Neural progenitor cell (in vitro differentiated cells): ENCODE measurements around the gene KDM2B. TPM values are rescaled to one million over a fixed set of nuclear protein-coding genes. Genes with fewer than 3 reads are reported as not detected.
A peak's percentile ranks its signal among the peaks of the same experiment; 100 is the strongest.

Experiments
- DNase-seq: peaks from one replicate; pipeline ENCODE4 v3.0.0-alpha.2; 2016; ENCODE audit warnings: low spot score
- H2AFZ ChIP-seq: fragments of 200-600 bp; sonication (generic); replicated peaks from 2 replicates; pipeline ENCODE4 v1.6.1; 2016; ENCODE audit warnings: antibody characterized with exemption
- H3F3A ChIP-seq: fragments of 200-600 bp; sonication (generic); 2 replicates; pipeline ENCODE4 v1.6.1; 2016; ENCODE audit warnings: antibody characterized with exemption, low read depth
- H3K27ac ChIP-seq: fragments of 200-600 bp; sonication (generic); 2 replicates; pipeline ENCODE4 v1.5.1; 2016; ENCODE audit warnings: mild to moderate bottlenecking
- H3K27me3 ChIP-seq: fragments of 200-600 bp; sonication (generic); 2 replicates; pipeline ENCODE4 v1.6.1; 2016; ENCODE audit warnings: mild to moderate bottlenecking, moderate library complexity
- H3K36me3 ChIP-seq: fragments of 200-600 bp; sonication (generic); 2 replicates; pipeline ENCODE4 v1.5.1; 2016
- H3K4me1 ChIP-seq: fragments of 200-600 bp; sonication (generic); 2 replicates; pipeline ENCODE4 v1.6.1; 2016; ENCODE audit warnings: mixed run types
- H3K4me2 ChIP-seq: fragments of 200-600 bp; sonication (generic); 2 replicates; pipeline ENCODE4 v1.6.1; 2016
- H3K4me3 ChIP-seq: fragments of 200-600 bp; sonication (generic); 2 replicates; pipeline ENCODE4 v1.5.1; 2016
- H3K79me2 ChIP-seq: fragments of 200-600 bp; sonication (generic); 2 replicates; pipeline ENCODE4 v1.6.1; 2016; ENCODE audit warnings: low read depth
- H3K9ac ChIP-seq: fragments of 200-600 bp; sonication (generic); 2 replicates; pipeline ENCODE4 v1.6.1; 2016
- H3K9me3 ChIP-seq: fragments of 200-600 bp; sonication (generic); 2 replicates; pipeline ENCODE4 v1.5.1; 2016; ENCODE audit warnings: low read depth
- H4K20me1 ChIP-seq: fragments of 200-600 bp; sonication (generic); 2 replicates; pipeline ENCODE4 v1.6.1; 2016; ENCODE audit warnings: low read depth
- H3K27ac Mint-ChIP-seq: 3 replicates; pipeline ENCODE4 v1.8.0; 2021; ENCODE audit warnings: mixed read lengths
- H3K27me3 Mint-ChIP-seq: 2 replicates; pipeline ENCODE4 v1.8.0; 2022; ENCODE audit warnings: low read depth, mild to moderate bottlenecking, inconsistent platforms, moderate library complexity, mixed read lengths; ENCODE audit not compliant: insufficient read depth
- H3K36me3 Mint-ChIP-seq: 3 replicates; pipeline ENCODE4 v1.8.0; 2021; ENCODE audit warnings: mixed read lengths
- H3K4me1 Mint-ChIP-seq: 3 replicates; pipeline ENCODE4 v1.8.0; 2021; ENCODE audit warnings: mixed read lengths
- H3K4me3 Mint-ChIP-seq: 3 replicates; pipeline ENCODE4 v1.8.0; 2021; ENCODE audit warnings: mild to moderate bottlenecking, moderate library complexity, mixed read lengths
- H3K9me3 Mint-ChIP-seq: 3 replicates; pipeline ENCODE4 v1.8.0; 2020; ENCODE audit warnings: mixed read lengths
- CTCF ChIP-seq: fragments of 200-600 bp; sonication (generic); IDR thresholded peaks from 2 replicates; pipeline ENCODE4 v1.5.1; 2017; ENCODE audit warnings: antibody characterized with exemption, mild to moderate bottlenecking
- EZH2 ChIP-seq: fragments of 200-600 bp; sonication (generic); IDR thresholded peaks from 2 replicates; pipeline ENCODE4 v1.6.1; 2017; ENCODE audit warnings: antibody characterized with exemption, mild to moderate bottlenecking, moderate library complexity
- EZH2phosphoT487 ChIP-seq: fragments of 200-600 bp; sonication (generic); IDR thresholded peaks from 2 replicates; pipeline ENCODE4 v1.6.1; 2017; ENCODE audit warnings: antibody characterized with exemption
- total RNA-seq: library from RNA; depleted of rRNA; stranded (reverse); fragments of >200 nt; gene quantifications from 2 replicates; pipeline ENCODE4 v1.2.3, GENCODE V29; 2015; ENCODE audit warnings: low replicate concordance

The KDM2B gene
- total RNA-seq, 1 donor from 2014 or later = 85.3 TPM

- Histone ChIP-seq H3K27ac (no peak overlapping the region), H3K27me3 (no peaks in the 10 kb centered on the region), H3K4me3 (no peak overlapping the region), H3K4me1 (peaks cover 19% of the 10 kb centered on the region), H3K9me3 (no peaks in the 10 kb centered on the region), H4K20me1 (peaks cover 67% of the 10 kb centered on the region), H2AFZ (no peak overlapping the region), H3K4me2 (no peak overlapping the region), H3K9ac (no peak overlapping the region), H3K36me3 (peaks cover 10% of the 10 kb centered on the region), H3K79me2 (peaks cover 44% of the 10 kb centered on the region), H3F3A (peaks cover 34% of the 10 kb centered on the region)
- TF ChIP-seq EZH2phosphoT487 (no peak), CTCF (no peak), EZH2 (no peak)
- H3K27me3 Mint-ChIP-seq = no peaks in the 10 kb centered on the region
- no peak overlapping the region for H3K4me3 Mint-ChIP-seq
- peaks cover 17% of the 10 kb centered on the region for H3K36me3 Mint-ChIP-seq
- H3K27ac Mint-ChIP-seq = no peak overlapping the region
- peaks cover 25% of the 10 kb centered on the region for H3K4me1 Mint-ChIP-seq
- DNase-seq = no peak
- H3K9me3 Mint-ChIP-seq = no peaks in the 10 kb centered on the region
These were observed 60.2 kb downstream of the KDM2B start for GRCh38 chr12:121520586-121521086.

GRCh38 chr12:121520119-121520518, 60.7 kb downstream of the KDM2B start:
- no peak overlapping the region for H3K27ac ChIP-seq
- Mint-ChIP-seq H3K27me3 (no peaks in the 10 kb centered on the region), H3K4me3 (no peak overlapping the region), H3K27ac (no peak overlapping the region), H3K36me3 (peaks cover 20% of the 10 kb centered on the region), H3K9me3 (no peaks in the 10 kb centered on the region), H3K4me1 (peaks cover 24% of the 10 kb centered on the region)
- no peak overlapping the region for H3K4me3 ChIP-seq
- H3K9me3 ChIP-seq = no peaks in the 10 kb centered on the region
- peaks cover 34% of the 10 kb centered on the region for H3F3A ChIP-seq
- H3K9ac ChIP-seq = no peak overlapping the region
- H4K20me1 ChIP-seq = peaks cover 62% of the 10 kb centered on the region
- H2AFZ ChIP-seq = no peak overlapping the region
- H3K79me2 ChIP-seq = peaks cover 42% of the 10 kb centered on the region
- H3K27me3 ChIP-seq = no peaks in the 10 kb centered on the region
- peaks cover 10% of the 10 kb centered on the region for H3K36me3 ChIP-seq
- TF ChIP-seq EZH2 (no peak), EZH2phosphoT487 (no peak), CTCF (no peak)
- peaks cover 19% of the 10 kb centered on the region for H3K4me1 ChIP-seq
- no peak overlapping the region for H3K4me2 ChIP-seq
- no peak for DNase-seq

GRCh38 chr12:121519227-121519626, 61.6 kb downstream of the KDM2B start:
- Histone ChIP-seq H3K4me3 (no peak overlapping the region), H2AFZ (no peak overlapping the region), H3K27me3 (no peaks in the 10 kb centered on the region), H3K9ac (no peak overlapping the region), H3K9me3 (no peaks in the 10 kb centered on the region), H4K20me1 (peaks cover 53% of the 10 kb centered on the region), H3F3A (peaks cover 34% of the 10 kb centered on the region), H3K4me1 (peaks cover 10% of the 10 kb centered on the region), H3K79me2 (peaks cover 33% of the 10 kb centered on the region), H3K36me3 (peaks cover 10% of the 10 kb centered on the region), H3K4me2 (no peak overlapping the region), H3K27ac (peak overlapping the region; percentile 81)
- Mint-ChIP-seq H3K27ac (no peak overlapping the region), H3K36me3 (peaks cover 20% of the 10 kb centered on the region), H3K27me3 (no peaks in the 10 kb centered on the region), H3K4me1 (peaks cover 15% of the 10 kb centered on the region), H3K9me3 (no peaks in the 10 kb centered on the region), H3K4me3 (no peak overlapping the region)
- TF ChIP-seq EZH2phosphoT487 = no peak
- no peak for TF ChIP-seq EZH2
- no peak for TF ChIP-seq CTCF
- DNase-seq = no peak
